ENCODE results near the gene BRSK2. TPM values are rescaled to one million over a fixed set of nuclear protein-coding genes. Genes with fewer than 3 reads are reported as not detected.

The BRSK2 gene
- total RNA-seq, 2 donors from 2014 or later = 67.5 to 113 TPM

DNA sequence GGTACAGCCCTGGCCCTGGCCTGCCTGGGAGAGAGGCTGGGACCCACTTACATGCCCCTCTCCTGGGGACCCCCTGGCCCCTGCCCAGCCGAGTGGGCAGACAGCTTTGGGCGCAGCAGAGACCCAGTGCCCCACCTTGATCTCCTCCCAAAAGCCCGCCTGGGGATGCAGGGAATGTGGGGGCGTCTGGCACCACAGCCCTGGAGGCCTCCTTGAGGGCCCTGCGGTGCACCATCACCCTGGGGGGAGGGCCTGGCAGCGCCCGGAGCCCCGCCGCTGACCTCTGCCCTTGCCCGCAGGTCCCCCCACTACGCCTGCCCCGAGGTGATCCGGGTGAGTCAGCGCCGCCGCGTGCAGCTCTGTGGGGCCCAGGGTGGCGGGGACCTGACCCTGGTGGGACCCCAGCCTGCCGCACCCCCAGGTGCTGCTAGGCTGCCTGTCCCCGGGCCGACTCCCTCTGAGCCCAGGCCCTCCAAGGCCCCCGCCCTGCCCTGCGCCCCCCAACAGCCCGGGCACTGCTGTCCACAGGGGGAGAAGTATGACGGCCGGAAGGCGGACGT, 53.2 kb downstream of the BRSK2 start:
- H3K27me3 ChIP-seq = peaks cover 0 to 4% of the 10 kb centered on the region in 2 donors
- TF ChIP-seq, protein P1, sequence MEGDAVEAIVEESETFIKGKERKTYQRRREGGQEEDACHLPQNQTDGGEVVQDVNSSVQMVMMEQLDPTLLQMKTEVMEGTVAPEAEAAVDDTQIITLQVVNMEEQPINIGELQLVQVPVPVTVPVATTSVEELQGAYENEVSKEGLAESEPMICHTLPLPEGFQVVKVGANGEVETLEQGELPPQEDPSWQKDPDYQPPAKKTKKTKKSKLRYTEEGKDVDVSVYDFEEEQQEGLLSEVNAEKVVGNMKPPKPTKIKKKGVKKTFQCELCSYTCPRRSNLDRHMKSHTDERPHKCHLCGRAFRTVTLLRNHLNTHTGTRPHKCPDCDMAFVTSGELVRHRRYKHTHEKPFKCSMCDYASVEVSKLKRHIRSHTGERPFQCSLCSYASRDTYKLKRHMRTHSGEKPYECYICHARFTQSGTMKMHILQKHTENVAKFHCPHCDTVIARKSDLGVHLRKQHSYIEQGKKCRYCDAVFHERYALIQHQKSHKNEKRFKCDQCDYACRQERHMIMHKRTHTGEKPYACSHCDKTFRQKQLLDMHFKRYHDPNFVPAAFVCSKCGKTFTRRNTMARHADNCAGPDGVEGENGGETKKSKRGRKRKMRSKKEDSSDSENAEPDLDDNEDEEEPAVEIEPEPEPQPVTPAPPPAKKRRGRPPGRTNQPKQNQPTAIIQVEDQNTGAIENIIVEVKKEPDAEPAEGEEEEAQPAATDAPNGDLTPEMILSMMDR (IDR thresholded peaks at IDR 0.05) = no peak
- TF ChIP-seq POLR2A (IDR thresholded peaks at IDR 0.05) = no peak
- 89% methylated on average over 23 of the region's 28 CpGs; no CpG with 5 or more reads in 1 of the 2 donors for WGBS, 2 donors
- peaks cover 0 to 4% of the 10 kb centered on the region in 2 donors for H3K36me3 ChIP-seq (replicated peaks in 1 of 2; ENCODE audit: insufficient read depth in 1 of 2, low read depth in 2 of 2)
- intact Hi-C loops (cut with DNase I) = no loop called here
- peaks cover 13% of the 10 kb centered on the region for H3K4me1 ChIP-seq
- no peak overlapping the region for H3K4me3 ChIP-seq
- ATAC-seq (no peak), DNase-seq (no peak)
- no peaks in the 10 kb centered on the region for H3K9me3 ChIP-seq
- no peak overlapping the region for H3K27ac ChIP-seq

DNA sequence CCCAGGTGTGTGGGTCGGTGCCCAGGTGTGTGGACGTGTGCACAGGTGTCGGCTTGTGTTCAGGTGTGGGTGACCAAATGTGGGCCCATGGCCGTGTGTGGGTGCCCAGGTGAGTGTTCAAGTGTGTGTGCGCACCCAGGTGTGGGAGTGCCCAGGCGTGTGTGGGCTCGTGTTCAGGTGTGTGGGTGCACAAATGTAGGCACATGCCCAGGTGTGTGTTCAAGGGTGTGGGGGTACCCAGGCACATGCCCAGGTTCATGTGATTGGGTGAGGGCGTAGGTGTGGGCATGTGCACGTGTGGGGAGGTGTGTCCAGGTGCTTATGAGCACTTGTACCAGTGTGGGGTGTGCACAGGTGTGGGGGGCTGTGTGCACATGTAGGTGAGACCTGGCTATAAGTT, 54.0 kb downstream of the BRSK2 start:
- Histone ChIP-seq H3K36me3 (replicated peaks in 1 of 2; ENCODE audit: insufficient read depth in 1 of 2, low read depth in 2 of 2) (peaks cover 0 to 4% of the 10 kb centered on the region in 2 donors), H3K27ac (no peak overlapping the region), H3K27me3 (peaks cover 0 to 4% of the 10 kb centered on the region in 2 donors), H3K9me3 (no peaks in the 10 kb centered on the region), H3K4me3 (no peak overlapping the region), H3K4me1 (peaks cover 4% of the 10 kb centered on the region)
- ATAC-seq = no peak
- intact Hi-C loops (cut with DNase I) = no loop called here
- no peak for DNase-seq
- TF ChIP-seq, protein P1 (IDR thresholded peaks at IDR 0.05) = no peak
- no peak for TF ChIP-seq POLR2A (IDR thresholded peaks at IDR 0.05)
- WGBS, 2 donors = 72% methylated on average over 7 to 9 of the region's 9 CpGs

- WGBS, 2 donors = 74 to 88% methylated on average over 10 of the region's 11 CpGs
- ATAC-seq = no peak
- Histone ChIP-seq H3K36me3 (replicated peaks in 1 of 2; ENCODE audit: insufficient read depth in 1 of 2, low read depth in 2 of 2) (peaks cover 0 to 4% of the 10 kb centered on the region in 2 donors), H3K27ac (no peak overlapping the region), H3K4me1 (no peaks in the 10 kb centered on the region), H3K4me3 (no peak overlapping the region), H3K9me3 (no peaks in the 10 kb centered on the region), H3K27me3 (peaks cover 0 to 4% of the 10 kb centered on the region in 2 donors)
- intact Hi-C loops (cut with DNase I) = no loop called here
- DNase-seq = no peak
- no peak for TF ChIP-seq POLR2A (IDR thresholded peaks at IDR 0.05)
- TF ChIP-seq, protein P1 (IDR thresholded peaks at IDR 0.05) = no peak
Observed at GRCh38 chr11:1444321-1444720, 54.6 kb downstream of the BRSK2 start.

- H3K9me3 ChIP-seq = no peaks in the 10 kb centered on the region
- DNase-seq = no peak
- intact Hi-C loops (cut with DNase I) = no loop called here
- WGBS, 2 donors = 81 to 89% methylated on average over 13 to 32 of the region's 32 CpGs
- no peaks in the 10 kb centered on the region for H3K4me1 ChIP-seq
- H3K36me3 ChIP-seq (replicated peaks in 1 of 2; ENCODE audit: insufficient read depth in 1 of 2, low read depth in 2 of 2) = peaks cover 0 to 4% of the 10 kb centered on the region in 2 donors
- ATAC-seq = no peak
- TF ChIP-seq, protein P1 (IDR thresholded peaks at IDR 0.05) = no peak
- no peak for TF ChIP-seq POLR2A (IDR thresholded peaks at IDR 0.05)
- H3K4me3 ChIP-seq = no peak overlapping the region
- H3K27ac ChIP-seq = no peak overlapping the region
- H3K27me3 ChIP-seq = peaks cover 0 to 4% of the 10 kb centered on the region in 2 donors
Observed at GRCh38 chr11:1444823-1445422, 55.2 kb downstream of the BRSK2 start.
